AG20443 (cell line): Measurements from ENCODE around the gene GAS1.
A peak's percentile ranks its signal among the peaks of the same experiment; 100 is the strongest.

Source experiments
- DNase-seq: peaks from one replicate; pipeline ENCODE4 v3.0.0; 2012; ENCODE audit warnings: low spot score, mixed read lengths

GAS1 gene

DNA sequence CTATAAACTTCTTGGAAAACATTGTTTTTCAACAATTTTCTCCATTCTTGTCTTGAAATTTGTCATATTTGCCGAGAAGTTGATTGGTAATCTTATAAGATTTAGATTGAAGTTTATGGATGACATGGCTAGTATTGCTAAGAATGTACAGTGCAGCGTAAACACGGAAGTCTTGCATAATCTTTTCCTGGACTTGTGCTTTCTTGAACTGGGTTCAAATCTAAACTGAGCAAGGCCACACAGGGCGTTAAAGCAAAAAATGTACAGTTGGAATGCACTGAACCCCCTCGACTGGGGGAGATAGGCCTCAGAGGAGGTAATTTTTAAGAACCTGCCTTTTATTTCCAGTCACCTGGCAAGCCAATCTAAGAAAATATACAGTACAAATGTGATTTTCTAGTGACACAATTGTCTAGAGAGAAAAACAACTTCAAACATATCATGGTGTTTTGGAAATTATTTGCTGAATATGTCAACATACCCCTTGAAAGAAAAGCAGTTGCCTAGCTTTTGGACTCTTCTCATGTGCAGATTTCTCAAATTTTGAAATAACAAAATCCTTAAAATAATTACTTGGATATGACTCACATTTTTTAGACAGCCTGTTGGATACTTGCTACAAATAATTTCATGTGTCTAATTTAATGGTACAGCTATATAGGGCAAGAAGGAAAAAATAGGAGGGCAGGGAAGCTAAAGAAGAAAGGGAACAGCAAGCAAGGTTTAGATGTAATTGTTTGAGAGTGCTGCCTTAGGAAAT lies 18.5 kb upstream of the GAS1 start:
- DNase-seq, result peak; percentile 25

DNA sequence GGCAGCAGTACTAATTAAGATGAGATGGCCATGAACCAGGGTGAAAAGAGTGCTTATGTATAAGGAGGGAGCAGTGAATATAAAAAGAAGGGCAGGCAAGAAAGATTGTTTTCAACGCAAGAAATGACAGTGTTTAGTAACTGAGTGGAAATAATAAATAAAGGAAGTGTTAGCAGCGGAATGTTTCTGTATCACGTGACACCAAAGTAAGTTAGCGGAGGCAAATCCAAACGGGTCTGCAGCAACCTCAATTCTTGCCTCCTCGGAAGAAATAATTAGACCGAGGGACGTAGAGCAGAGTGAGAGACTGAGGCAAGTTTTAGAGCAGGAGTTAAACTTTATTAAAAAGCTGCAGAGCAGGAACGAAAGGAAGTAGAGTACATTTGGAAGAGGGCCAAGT lies 15.4 kb upstream of the GAS1 start:
- DNase-seq, result no peak

DNA sequence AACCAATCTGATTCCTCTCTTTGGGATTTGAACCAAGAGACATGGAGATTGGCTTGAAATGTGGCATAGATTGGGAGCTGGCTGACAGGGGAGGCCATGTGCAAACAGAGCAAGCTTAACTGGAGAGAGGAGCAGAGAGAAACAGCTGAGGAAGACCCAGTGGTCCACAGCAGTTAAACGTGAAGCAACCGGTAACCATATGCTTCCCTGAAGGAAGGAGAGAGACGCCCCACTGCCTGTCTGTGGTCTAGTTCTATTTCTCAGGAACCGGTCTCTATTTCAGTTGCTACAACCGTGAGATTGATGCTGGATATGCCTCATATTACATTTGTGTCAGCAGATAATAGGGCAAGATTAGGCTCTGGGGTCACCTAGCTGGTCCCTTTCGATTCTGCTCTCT lies 13.6 kb upstream of the GAS1 start:
- no peak for DNase-seq

DNA sequence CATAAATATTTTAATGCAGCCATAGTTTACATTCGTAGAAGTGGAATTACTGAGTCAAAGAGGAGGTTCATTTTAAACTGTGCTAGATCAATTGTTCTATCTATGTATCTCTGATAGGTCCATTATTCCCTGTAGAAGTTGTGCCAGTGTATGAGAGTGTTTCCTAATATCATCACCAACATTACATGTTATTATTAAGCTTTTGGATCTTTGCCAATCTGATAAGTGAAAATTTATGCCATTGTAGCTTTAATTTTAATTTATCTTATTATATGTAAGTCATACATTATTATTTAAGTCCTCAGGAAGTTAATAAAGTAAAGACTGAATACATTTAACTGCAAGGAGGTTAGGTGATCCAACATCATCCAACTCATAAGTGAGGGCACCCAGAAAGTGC lies 10.9 kb upstream of the GAS1 start:
- DNase-seq, result no peak

DNA sequence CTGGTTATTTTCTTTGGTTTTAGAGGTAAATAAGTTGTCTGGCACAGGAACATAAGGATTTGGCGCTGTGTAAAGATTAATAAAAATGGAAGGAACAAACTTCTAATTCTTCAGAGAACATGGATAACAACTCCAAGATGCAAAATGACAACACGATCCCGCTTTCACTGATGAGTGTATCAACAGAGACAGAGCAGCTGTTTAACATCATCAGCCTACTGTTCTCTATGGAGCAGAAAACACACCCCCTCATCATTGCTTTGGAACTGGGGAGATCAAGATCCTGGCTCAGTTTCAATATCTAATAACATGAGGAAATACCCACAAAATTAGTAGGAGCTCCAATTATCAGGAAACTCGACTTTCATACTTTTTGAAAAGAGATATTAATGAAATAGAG lies 8.3 kb upstream of the GAS1 start:
- DNase-seq, result no peak

DNA sequence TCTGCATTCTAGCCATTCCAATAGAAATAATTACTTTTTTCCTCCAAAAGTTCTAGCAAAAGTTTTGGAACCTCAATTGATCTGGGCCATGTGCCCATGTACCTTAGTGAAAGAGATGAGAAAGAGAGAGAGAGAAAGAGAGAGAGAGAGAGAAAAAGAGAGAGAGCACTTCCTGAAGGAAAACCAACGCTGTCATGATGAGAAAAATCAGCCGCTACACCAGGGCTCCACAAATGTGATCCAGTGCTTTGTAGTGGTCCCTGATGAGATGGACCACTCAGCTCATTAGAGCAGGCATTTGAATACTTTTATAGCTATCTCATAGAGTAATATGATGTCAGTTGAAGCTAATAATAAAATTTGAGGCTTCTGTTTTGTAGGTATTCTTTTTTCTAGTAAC lies 7.7 kb upstream of the GAS1 start:
- no peak for DNase-seq

DNA sequence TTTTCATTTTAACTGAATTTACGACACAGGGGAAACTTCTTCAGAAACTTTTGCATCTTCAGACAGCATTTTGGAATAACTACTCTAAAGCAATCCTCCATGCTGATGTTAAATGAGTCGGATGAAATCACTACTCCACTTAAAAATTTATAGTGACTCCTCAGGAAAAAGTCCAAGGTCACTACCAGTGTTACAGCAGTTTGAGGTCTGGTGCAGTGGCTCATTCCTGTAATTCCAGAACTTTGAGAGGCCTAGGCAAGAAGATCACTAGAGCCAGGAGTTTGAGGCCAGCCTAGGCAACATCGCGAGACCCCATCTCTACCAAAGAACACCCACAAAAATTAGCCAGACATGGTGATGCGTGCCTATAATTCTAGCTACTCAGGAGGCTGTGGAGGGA lies 5.9 kb upstream of the GAS1 start:
- no peak for DNase-seq

- peak; percentile 80 for DNase-seq
These were observed 996 bp upstream of the GAS1 start for GRCh38 chr9:86948074-86948929.

DNA sequence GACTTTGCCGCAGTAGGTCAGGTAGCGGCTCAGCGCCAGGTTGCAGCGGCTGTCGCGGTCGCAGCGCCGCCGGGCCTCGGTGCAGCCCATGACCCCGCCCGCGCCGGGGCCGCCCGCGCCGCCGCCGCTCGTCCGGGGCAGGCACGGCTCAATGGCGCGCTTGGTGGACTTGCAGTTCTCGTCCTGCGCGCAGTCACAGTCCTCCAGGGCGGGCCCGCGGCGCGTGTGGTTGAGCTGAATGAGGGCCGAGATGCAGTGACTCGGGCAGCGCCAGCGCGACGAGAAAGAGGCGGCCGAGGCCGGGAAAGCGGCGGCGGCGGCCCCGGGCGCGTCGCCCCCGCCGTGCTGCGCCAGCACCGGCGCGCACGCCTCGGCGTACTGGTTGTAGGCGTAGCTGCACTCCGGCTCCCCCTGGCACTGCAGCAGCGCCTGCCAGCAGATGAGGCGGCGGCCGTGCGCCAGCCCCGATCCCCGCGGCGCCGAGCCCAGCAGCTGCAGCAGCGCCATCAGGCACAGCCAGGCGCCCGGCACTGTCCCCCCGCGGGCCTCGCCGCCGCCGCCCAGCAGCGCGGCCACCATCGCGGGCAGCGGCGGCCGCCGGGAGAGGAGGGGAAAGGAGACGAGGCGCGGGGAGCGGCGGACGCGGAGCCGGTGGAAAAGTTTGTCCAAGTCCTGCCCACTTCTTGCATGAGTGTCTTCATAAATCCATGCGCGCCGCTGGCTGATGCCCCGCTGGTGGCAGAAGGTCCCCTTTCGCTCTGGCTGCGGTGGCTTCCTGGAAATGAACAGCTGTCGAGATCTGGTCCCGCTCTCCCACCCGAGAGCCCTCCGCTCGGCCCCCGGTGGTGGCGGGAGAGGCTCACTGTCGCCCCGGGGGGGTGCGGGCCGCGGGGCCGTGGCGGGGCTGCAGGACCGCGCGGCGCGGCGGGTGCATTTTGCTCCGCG lies 833 bp downstream of the GAS1 start:
- peak; percentile 82 for DNase-seq

- DNase-seq, result peak; percentile 71
These were observed 1.5 kb downstream of the GAS1 start for GRCh38 chr9:86945728-86946200.

GRCh38 chr9:86944796-86945727 lies 2.2 kb downstream of the GAS1 start:
- peak; percentile 32 for DNase-seq

- DNase-seq, result no peak
These were observed 3.8 kb downstream of the GAS1 start for GRCh38 chr9:86943201-86944113.

DNA sequence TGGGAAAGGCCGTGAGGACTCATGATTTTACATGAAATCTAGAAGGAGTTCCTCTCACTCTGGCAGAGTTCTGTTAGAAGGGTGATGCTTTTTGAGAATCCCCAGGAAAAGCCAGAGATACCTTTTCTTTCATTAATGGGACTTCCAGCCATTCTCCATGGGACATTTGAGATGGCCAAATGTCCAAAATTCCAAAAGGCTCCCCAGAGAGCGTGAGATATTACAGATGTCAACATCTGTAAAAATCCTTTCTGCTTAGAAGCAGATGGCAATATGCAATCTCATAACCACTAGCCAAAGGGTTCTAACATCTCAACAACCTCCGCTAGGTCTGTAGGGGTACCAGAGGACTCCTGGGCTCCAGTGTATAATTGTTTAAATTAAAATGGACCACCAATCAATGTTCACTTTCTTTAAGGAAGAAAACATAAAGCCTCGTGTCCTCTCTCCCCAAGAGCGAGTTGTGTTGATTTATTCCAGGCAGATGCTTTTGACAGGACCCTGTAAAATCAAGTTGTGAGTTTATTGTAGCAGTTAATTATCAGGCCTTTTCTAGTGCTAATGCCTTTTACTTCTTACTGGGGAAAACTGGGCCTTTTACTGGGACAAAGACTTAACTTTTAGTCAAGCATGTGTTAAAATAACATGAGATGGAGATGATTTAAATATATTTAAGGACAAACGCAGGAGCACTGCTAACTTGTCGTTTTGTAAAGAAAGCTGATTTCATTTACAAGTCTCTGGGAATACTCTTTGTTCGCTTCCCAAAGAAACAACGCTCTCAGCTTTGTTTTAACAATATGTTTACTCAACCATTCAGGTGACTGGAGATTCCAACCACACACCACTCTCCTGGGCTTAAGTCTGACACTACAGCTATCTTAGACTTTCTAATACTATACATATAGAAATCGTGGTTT lies 4.8 kb downstream of the GAS1 start:
- DNase-seq, result no peak

GRCh38 chr9:86941197-86941596 lies 6.1 kb downstream of the GAS1 start:
- no peak for DNase-seq

DNA sequence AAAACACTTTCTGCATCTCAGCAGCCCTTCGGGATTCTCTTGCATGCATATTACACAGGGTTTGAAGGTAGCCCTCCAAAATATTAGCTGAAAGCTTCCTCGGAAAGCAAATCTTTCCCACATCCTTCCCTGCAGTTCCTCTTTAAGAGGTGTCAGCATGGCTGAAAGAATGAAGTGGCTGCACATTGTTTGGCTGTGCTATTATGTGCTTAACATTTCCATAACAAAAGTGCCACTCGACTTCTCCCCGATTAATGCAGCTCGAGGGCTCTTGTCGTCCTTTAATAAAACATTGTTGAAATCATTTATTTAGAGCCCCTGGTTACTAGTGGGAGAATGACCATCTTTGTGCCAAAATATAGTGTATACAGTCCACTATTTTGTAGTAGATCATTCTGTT lies 6.5 kb downstream of the GAS1 start:
- DNase-seq, result no peak

- DNase-seq, result no peak
These were observed 7.4 kb downstream of the GAS1 start for GRCh38 chr9:86939891-86940290.

DNA sequence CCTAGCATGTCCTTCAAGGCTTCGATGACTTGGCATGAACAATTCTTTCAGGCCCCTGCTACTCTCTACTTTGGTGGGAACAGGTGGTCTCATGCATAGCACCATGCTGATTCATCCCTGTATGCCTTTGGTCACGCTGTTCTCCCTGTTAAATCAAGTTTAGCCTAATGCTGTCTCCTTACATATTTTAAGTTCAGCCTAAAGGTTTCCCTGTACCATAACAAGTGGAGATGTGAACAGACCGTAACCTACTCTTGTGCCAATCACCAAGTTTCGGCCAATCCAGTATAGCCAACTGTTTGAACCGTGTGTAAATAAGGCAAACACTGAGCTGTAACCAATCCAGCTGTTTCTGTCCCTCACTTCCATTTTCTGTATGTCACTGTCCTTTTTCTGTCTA lies 8.0 kb downstream of the GAS1 start:
- no peak for DNase-seq

- no peak for DNase-seq
These were observed 8.5 kb downstream of the GAS1 start for GRCh38 chr9:86938780-86939179.

GRCh38 chr9:86926145-86926544 lies 21.2 kb downstream of the GAS1 start:
- DNase-seq, result peak; percentile 34
